ENCODE measurements around the gene PCMTD2. TPM values are rescaled to one million over a fixed set of nuclear protein-coding genes. Genes with fewer than 3 reads are reported as not detected.

The PCMTD2 gene
- total RNA-seq, 4 donors from 2014 or later, result 51.3 to 96.9 (median 75.4) TPM

DNA sequence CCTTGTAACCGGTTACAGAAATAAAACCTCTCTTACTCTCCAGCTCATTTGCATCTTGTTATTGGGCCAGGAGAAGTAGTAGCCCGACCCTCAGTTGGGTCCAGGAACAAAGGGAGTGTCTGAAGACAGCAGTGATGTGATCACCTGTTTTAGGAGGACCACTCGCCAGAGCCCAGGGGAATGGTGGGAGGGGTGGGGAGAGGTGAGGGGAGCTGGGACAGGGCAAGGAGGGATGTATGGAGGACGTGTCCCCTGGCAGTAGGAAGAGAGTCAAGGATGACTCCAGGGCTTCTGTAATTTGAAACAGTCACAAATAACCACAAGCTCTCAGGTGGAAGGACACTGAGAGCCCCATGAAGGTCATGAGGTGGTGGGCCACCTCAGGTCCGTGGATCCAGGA is 1.4 kb upstream of the PCMTD2 start:
- TF ChIP-seq, protein P1, sequence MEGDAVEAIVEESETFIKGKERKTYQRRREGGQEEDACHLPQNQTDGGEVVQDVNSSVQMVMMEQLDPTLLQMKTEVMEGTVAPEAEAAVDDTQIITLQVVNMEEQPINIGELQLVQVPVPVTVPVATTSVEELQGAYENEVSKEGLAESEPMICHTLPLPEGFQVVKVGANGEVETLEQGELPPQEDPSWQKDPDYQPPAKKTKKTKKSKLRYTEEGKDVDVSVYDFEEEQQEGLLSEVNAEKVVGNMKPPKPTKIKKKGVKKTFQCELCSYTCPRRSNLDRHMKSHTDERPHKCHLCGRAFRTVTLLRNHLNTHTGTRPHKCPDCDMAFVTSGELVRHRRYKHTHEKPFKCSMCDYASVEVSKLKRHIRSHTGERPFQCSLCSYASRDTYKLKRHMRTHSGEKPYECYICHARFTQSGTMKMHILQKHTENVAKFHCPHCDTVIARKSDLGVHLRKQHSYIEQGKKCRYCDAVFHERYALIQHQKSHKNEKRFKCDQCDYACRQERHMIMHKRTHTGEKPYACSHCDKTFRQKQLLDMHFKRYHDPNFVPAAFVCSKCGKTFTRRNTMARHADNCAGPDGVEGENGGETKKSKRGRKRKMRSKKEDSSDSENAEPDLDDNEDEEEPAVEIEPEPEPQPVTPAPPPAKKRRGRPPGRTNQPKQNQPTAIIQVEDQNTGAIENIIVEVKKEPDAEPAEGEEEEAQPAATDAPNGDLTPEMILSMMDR (IDR thresholded peaks at IDR 0.05 in 4 of 5, conservative IDR thresholded peaks at IDR 0.05 in 1 of 5), result no peak
- TF ChIP-seq POLR2A (IDR thresholded peaks at IDR 0.05), result no peak
- intact Hi-C loops (cut with DNase I; ENCODE audit: low total_unique reads), result loop anchor here (2.0 kb wide), 1 partner anchor 31 kb away; no protein-coding TSS in a partner anchor
- Histone ChIP-seq H3K9me3 (no peaks in the 10 kb centered on the region), H3K4me1 (peaks cover 28 to 32% of the 10 kb centered on the region in 2 donors), H3K27ac (no peak overlapping the region), H3K27me3 (no peaks in the 10 kb centered on the region), H3K36me3 (no peaks in the 10 kb centered on the region), H3K4me3 (no peak overlapping the region)
- ATAC-seq (no peak), DNase-seq (no peak)
- in situ Hi-C loops (cut with MboI; ENCODE audit: low sequenced_read_pairs in 4 of 4), result no loop called here

DNA sequence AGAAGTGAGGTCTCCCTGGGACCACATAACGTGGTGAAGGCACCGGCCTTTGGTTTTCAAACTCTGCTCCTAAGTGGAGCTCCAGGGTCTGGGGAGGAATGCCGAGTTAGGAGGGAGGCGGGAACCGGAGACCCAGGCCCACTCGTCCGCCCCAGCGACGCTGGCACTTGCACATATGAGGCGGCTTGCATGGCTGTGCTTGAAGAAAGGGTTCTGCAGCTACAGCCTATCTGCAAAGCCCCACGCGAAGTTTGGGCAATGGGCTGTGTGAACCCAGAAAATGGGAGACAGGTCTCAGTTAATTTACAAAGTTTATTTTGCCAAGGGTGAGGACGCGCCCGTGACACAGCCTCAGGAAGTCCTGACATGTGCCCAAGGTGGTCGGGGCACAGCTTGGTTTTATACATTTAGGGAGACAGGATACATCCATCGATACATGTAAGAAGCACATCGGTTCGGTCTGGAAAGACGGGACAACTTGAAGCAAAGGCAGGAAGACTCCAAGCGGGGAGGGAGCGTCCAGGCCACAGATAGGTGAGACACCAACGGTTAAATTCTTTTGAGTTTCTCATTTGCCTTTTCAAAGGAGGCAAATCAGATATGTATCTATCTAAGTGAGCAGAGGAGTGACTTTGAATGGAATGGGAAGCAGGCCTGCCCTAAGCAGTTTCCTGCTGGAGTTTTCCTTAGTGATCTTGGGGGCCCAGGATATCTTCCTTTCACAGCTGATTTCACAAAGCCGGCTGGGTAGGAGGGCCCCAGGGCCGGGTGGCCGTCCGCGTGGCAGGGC is 782 bp upstream of the PCMTD2 start:
- ATAC-seq, result peak; percentile 6 to 28
- H3K27ac ChIP-seq, result peak overlapping the region; percentile 84 to 96 (median 94)

DNA sequence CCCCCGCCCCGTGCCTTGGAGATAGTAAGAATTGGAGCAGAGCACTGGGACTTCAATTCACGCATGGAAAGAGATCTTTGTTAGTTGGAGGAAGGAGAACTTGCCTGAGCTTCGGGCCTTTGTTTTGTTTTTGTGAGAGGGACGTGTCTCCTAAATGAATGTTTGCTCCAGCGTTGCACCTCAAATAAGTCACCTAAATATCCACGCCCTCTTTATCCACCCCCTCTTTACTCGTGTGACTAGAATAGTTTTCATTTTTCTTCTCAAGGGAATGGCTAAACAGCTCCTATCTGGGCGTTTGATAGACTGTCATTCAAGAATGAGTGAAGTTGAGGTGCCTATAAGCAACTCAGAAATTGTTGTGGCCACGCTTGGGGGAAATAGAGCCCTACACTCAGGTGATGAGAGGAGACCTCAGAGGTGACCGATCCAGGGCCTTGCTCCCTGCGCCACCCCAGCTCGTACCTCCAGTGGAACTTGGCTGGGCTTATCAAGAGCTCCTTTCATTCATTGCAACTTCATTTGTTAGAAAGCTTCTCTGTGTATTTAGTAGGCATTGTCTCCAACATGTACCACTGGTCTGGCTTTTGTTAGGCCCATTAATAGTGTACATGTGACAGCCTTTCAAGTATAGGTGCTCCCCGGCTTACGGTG is 861 bp downstream of the PCMTD2 start:
- TF ChIP-seq POLR2A (IDR thresholded peaks at IDR 0.05), result no peak
- Histone ChIP-seq H3K27me3 (no peaks in the 10 kb centered on the region), H3K4me1 (peaks cover 45 to 47% of the 10 kb centered on the region in 2 donors), H3K27ac (peak overlapping the region; percentile 84 to 96 (median 94)), H3K36me3 (no peaks in the 10 kb centered on the region), H3K4me3 (peak overlapping the region; percentile 78 to 98 (median 90)), H3K9me3 (no peaks in the 10 kb centered on the region)
- peak in 1 of 2 donors; percentile 6 for ATAC-seq
- intact Hi-C loops (cut with DNase I; ENCODE audit: low total_unique reads) (no loop called here), in situ Hi-C loops (cut with MboI; ENCODE audit: low sequenced_read_pairs in 4 of 4) (no loop called here)
- DNase-seq, result no peak

More for the DNA sequence above, 782 bp upstream of the PCMTD2 start:
- intact Hi-C loops (cut with DNase I; ENCODE audit: low total_unique reads), result loop anchor here (2.0 kb wide), 1 partner anchor 32 kb away; no protein-coding TSS in a partner anchor
- in situ Hi-C loops (cut with MboI; ENCODE audit: low sequenced_read_pairs in 4 of 4), result no loop called here
- Histone ChIP-seq H3K9me3 (no peaks in the 10 kb centered on the region), H3K27me3 (no peaks in the 10 kb centered on the region), H3K4me1 (peaks cover 29 to 35% of the 10 kb centered on the region in 2 donors), H3K36me3 (no peaks in the 10 kb centered on the region), H3K4me3 (peak overlapping the region; percentile 78 to 98 (median 90))
- peak in 1 of 2 donors; percentile 11 for DNase-seq
- TF ChIP-seq, protein P1 (IDR thresholded peaks at IDR 0.05 in 4 of 5, conservative IDR thresholded peaks at IDR 0.05 in 1 of 5), result no peak
- TF ChIP-seq POLR2A (IDR thresholded peaks at IDR 0.05), result no peak

DNA sequence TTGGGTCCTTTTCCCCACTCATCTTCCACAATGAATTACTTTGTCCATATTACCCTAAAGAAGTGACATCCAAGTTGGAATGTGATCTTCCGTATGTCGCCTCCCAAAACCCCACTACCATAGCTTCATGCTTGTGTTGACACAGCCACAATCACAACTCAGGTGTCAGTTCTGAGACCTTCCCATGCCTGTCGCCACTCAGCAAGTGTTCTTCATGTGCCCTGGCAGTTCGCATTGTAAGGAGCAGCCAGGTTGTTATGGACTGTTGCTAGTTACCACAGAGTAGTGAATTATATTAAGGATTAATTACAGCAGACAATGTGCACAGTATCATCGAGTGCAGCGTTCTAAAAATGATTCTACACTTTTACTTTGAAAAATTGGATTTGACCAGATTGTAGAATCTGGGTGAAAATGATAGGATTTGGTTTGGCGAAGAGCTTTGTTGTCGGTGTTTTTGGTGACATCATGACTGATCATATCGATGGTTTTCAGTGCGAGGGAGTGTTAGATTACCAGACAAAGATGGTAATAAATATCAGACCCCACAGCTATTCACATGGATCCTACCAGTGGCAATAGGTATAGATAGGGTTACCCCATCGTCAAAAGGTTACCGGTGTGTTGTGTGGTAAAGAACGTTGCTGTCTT is 1.7 kb downstream of the PCMTD2 start:
- intact Hi-C loops (cut with DNase I; ENCODE audit: low total_unique reads), result no loop called here
- no peaks in the 10 kb centered on the region for H3K9me3 ChIP-seq
- H3K4me1 ChIP-seq, result peaks cover 53 to 55% of the 10 kb centered on the region in 2 donors
- DNase-seq, result no peak
- no peak for ATAC-seq
- TF ChIP-seq, protein P1 (IDR thresholded peaks at IDR 0.05 in 4 of 5, conservative IDR thresholded peaks at IDR 0.05 in 1 of 5), result no peak
- TF ChIP-seq POLR2A (IDR thresholded peaks at IDR 0.05), result no peak
- in situ Hi-C loops (cut with MboI; ENCODE audit: low sequenced_read_pairs in 4 of 4), result no loop called here
- H3K4me3 ChIP-seq, result peak overlapping the region; percentile 78 to 98 (median 90)
- H3K27ac ChIP-seq, result peak overlapping the region; percentile 84 to 96 (median 94)
- H3K27me3 ChIP-seq, result no peaks in the 10 kb centered on the region
- no peaks in the 10 kb centered on the region for H3K36me3 ChIP-seq
